Amniotic stem cell (primary cell): ENCODE data around the gene ZNF219.

Experiments used
- DNase-seq: peaks from one replicate; lab custom pipeline; 2025; lab: John Stamatoyannopoulos, UW

The ZNF219 gene

GRCh38 chr14:21102521-21103410 lies 4.3 kb upstream of the ZNF219 start:
- DNase-seq: no peak

- DNase-seq: no peak
Measured at GRCh38 chr14:21101802-21102413, 3.5 kb upstream of the ZNF219 start.

- no peak for DNase-seq
Measured at GRCh38 chr14:21100931-21101330, 2.5 kb upstream of the ZNF219 start, which contains the start of gene TMEM253. Gene TMEM253 (plus strand): TSS chr14:21101066. CDS start chr14:21101344, 278 bp downstream.

- no peak for DNase-seq
Measured at GRCh38 chr14:21099596-21099985, 1.1 kb upstream of the ZNF219 start.

GRCh38 chr14:21098892-21099595 lies 589 bp upstream of the ZNF219 start:
- no peak for DNase-seq

- no peak for DNase-seq
Measured at GRCh38 chr14:21097636-21098075, 799 bp downstream of the ZNF219 start.

GRCh38 chr14:21096978-21097635 lies 1.3 kb downstream of the ZNF219 start:
- DNase-seq: no peak

- no peak for DNase-seq
Measured at GRCh38 chr14:21096438-21096837, 2.0 kb downstream of the ZNF219 start.

GRCh38 chr14:21095430-21096205 lies 2.8 kb downstream of the ZNF219 start:
- DNase-seq: no peak

- no peak for DNase-seq
Measured at GRCh38 chr14:21093769-21094681, 4.4 kb downstream of the ZNF219 start.

- DNase-seq: no peak
Measured at GRCh38 chr14:21093018-21093417, 5.4 kb downstream of the ZNF219 start.

GRCh38 chr14:21092273-21093011 lies 6.0 kb downstream of the ZNF219 start:
- no peak for DNase-seq

GRCh38 chr14:21091821-21092272 lies 6.6 kb downstream of the ZNF219 start:
- DNase-seq: no peak

GRCh38 chr14:21090940-21091663 lies 7.4 kb downstream of the ZNF219 start:
- no peak for DNase-seq

- DNase-seq: no peak
Measured at GRCh38 chr14:21090194-21090939, 8.1 kb downstream of the ZNF219 start.

GRCh38 chr14:21089877-21090193 lies 8.6 kb downstream of the ZNF219 start:
- no peak for DNase-seq

GRCh38 chr14:21089271-21089670 lies 9.2 kb downstream of the ZNF219 start:
- DNase-seq: no peak

- DNase-seq: no peak
Measured at GRCh38 chr14:21088687-21089086, 9.8 kb downstream of the ZNF219 start.
